Stimulated activated naive CD8-positive, alpha-beta T cell treated with anti-CD3 and anti-CD28 coated beads, Interleukin-15, amount 100 ng/mL, for 72 hours (primary cell): ENCODE results near the gene CEMIP.

ENCODE experiments used
- ATAC-seq: fragments of 150-1000 bp; cut with Tn5 transposase; 2 replicates; pipeline ENCODE4 v1.10.0; 2021; ENCODE audit warnings: mild to moderate bottlenecking, moderate library complexity
- DNase-seq, 2 donors: peaks; one replicate each; pipeline ENCODE4 v3.0.0; 2021 to 2022
- H3K27ac Mint-ChIP-seq, 2 donors: one replicate each; pipeline ENCODE4 v1.8.0; 2022; ENCODE audit warnings: mild to moderate bottlenecking in 2 of 2, mixed read lengths in 2 of 2, moderate library complexity in 2 of 2
- H3K27me3 Mint-ChIP-seq: one replicate; pipeline ENCODE4 v1.8.0; 2022; ENCODE audit warnings: mixed read lengths
- H3K4me1 Mint-ChIP-seq: one replicate; pipeline ENCODE4 v1.8.0; 2022; ENCODE audit warnings: mild to moderate bottlenecking, mixed read lengths
- H3K4me3 Mint-ChIP-seq, 2 donors: one replicate each; pipeline ENCODE4 v1.8.0; 2022; ENCODE audit warnings: mild to moderate bottlenecking in 2 of 2, mixed read lengths in 2 of 2, moderate library complexity in 1 of 2
- H3K9me3 Mint-ChIP-seq, 2 donors: one replicate each; pipeline ENCODE4 v1.8.0; 2022; ENCODE audit warnings: mixed read lengths in 2 of 2

Gene CEMIP

DNA sequence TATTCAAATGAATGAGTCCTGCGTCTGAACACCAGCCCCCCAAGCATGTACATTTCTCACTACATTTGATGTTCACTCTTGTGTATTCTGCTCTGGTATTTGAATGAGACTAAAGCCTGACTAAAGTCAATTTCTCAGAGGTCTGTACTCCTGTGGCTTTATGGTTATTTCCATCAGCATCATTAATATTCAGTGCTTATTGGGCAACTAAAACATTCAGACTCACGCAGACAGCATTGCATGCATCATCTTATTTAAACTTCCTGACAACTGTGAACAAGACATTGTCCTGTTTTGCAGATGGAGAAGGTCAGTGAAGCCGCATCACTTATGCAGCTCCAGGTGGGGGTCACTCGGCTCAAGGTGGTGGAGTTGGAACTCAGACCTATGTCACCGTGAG lies 11.1 kb downstream of the CEMIP start:
- Mint-ChIP-seq H3K27ac (no peak overlapping the region), H3K4me1 (no peaks in the 10 kb centered on the region), H3K4me3 (no peak overlapping the region), H3K27me3 (peaks cover 40% of the 10 kb centered on the region), H3K9me3 (no peaks in the 10 kb centered on the region)
- DNase-seq (no peak), ATAC-seq (no peak)

DNA sequence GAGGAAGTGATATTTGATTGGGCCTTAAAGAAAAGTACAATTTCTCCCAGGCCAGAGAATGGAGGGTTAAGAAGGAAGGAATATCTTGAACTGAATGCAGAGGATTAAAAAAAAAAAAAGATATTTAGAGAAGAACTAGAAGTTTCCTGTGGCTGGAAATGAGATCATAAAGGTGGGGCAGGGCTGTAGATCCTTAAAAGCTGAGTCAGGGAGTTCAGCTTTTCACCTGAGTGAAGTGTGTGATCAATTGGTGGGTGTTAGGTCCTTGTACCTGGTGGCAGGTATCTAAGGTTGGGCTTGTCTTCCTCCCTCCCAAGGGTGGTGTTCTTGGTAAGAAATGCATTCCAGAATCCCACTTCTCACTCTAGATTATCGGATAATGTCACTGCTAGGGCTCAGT lies 11.8 kb downstream of the CEMIP start:
- no peak for ATAC-seq
- Mint-ChIP-seq H3K27ac (no peak overlapping the region), H3K4me1 (no peaks in the 10 kb centered on the region), H3K27me3 (peaks cover 44% of the 10 kb centered on the region), H3K9me3 (no peaks in the 10 kb centered on the region), H3K4me3 (no peak overlapping the region)
- no peak for DNase-seq

DNA sequence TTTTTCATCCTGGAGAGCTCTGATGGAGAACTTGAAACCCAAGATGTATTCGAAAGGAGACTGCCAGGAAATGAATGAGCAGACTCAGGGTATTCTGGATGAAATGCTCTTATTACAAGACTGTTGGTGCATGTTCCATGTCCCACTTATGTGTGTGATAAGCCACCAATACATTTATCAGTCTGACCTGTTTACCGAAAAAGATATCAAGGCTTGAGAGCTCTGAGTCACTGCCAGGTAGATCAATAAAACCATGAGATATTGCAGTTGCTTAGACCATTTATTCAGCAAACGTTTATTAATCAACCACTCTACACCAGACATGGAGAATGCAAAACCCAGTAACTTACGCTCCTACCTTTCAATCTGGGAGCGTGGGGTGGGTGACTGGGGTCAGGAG lies 17.2 kb downstream of the CEMIP start:
- Mint-ChIP-seq H3K4me3 (no peak overlapping the region), H3K4me1 (no peaks in the 10 kb centered on the region), H3K9me3 (peaks cover 0 to 8% of the 10 kb centered on the region in 2 donors), H3K27ac (no peak overlapping the region), H3K27me3 (peaks cover 22% of the 10 kb centered on the region)
- no peak for ATAC-seq
- no peak for DNase-seq

DNA sequence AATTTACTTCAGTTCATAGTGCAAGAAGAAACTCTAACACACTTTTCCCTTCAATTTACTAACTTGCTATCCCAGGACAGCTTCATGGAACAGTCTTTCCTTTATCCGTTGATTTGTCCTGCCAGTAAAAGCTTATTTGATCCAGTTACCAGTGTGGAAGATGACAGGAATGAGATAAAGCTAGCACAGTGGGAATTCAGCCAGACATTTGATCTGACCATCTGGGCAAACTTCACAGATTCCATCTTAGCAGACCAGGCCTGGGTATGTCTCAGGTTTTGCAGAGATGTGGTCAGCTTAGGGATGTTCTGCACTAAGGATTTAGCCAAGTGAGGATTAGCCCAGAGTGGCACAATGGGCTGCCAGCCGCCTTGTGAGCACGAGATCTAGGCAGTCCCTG lies 19.7 kb downstream of the CEMIP start:
- H3K9me3 Mint-ChIP-seq = peaks cover 0 to 9% of the 10 kb centered on the region in 2 donors
- peaks cover 15% of the 10 kb centered on the region for H3K27me3 Mint-ChIP-seq
- H3K27ac Mint-ChIP-seq = no peak overlapping the region
- no peak for ATAC-seq
- H3K4me3 Mint-ChIP-seq = no peak overlapping the region
- H3K4me1 Mint-ChIP-seq = peaks cover 6% of the 10 kb centered on the region
- no peak for DNase-seq

DNA sequence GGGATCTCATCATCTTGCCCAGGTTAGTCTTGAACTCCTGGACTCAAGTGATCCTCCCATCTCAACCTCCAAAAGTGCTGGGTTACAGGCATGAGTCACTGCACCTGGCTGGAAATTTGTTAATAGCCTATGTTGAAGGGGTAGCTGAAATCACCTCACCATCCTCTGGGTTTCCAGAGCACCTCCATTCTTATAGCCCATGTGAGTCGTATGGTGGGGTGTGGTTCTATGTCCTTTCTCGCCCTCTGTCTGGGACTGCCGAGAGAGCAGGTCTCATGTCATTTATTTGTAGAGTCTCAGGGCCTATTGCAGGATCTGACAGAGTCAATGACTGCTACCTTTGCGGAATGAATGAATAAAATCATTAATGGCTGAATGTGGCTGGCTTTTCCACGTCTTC lies 20.9 kb downstream of the CEMIP start:
- Mint-ChIP-seq H3K9me3 (peaks cover 0 to 9% of the 10 kb centered on the region in 2 donors), H3K4me3 (no peak overlapping the region), H3K27ac (no peak overlapping the region), H3K4me1 (peaks cover 17% of the 10 kb centered on the region), H3K27me3 (peaks cover 6% of the 10 kb centered on the region)
- ATAC-seq = no peak
- DNase-seq = no peak

DNA sequence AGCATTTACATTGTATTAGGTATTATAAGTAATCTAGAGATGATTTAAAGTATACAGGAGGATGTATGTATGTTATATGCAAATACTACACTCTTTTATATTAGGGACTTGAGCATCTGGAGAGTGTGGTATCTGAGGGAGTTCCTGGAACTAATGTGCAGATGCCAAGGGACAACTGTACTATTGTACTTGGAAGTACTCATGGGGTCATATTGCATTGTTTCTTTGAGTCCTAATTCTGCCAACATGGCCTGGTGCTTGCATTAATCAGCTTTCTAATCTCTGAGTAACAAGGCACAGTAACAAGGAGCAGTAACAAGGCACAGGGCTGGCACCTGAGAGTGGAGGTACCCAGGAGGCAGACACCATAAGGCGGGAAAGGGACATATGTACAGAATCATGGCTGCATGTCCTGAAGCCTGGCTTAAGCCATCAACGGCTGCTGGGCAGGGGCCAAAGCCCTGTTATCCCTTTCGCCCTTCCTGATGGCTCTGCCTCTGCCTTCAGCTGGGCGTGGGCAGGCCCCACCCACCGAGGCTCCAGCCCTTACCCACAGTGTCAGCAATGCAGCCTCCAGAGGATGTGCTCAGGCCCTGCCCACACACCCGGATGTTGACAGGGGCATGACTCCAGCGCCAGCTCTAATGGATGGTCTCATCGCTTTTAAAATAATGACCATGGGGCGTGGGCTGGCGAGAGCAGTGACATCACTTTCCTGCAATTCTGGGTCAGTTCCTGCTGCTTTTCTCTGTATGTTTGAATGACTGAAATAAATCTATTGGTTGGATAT lies 22.9 kb downstream of the CEMIP start:
- Mint-ChIP-seq H3K4me1 (peaks cover 20% of the 10 kb centered on the region), H3K9me3 (peaks cover 0 to 9% of the 10 kb centered on the region in 2 donors), H3K27me3 (no peaks in the 10 kb centered on the region), H3K27ac (no peak overlapping the region), H3K4me3 (no peak overlapping the region)
- DNase-seq = no peak
- ATAC-seq = no peak

DNA sequence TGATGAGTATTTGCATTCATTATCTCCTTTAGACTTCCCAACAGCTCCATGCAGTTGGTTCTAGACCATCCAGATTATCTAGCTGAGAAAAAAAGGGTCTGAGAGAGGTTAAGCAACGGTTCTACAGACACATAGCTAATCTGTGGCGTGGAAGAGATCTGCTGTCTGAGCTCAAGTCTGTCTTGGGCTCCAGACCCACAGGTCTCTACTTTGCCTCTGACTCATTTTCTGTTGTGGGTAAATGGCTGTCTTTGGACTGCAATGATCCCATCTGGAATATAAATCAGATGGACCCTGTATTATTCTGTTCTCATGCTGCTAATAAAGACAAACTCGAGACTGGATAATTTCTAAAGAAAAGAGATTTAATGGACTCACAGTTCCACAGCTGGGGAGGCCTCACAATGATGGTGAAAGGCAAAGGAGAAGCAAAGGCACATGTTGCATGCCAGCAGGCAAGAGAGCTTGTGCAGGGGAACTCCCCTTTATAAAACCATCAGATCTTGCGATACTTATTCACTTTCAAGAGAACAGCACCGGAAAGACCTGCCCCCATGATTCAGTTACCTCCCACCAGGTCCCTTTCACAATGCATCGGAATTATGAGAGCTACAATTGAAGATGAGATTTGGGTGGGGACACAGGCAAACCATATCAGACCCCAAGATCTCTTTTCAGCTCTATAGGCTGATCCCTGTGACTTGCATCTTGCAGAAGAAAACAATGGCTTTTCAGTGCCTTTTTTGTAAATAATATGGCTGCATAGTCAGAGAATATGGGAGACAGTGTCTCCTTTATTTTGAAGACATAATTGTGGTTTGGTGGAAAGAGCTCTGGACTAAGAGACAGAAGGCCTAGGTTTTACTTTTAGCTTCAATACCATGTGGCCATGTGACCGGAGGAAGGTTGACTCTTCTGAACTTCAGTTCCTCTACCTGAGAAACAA lies 24.7 kb downstream of the CEMIP start:
- Mint-ChIP-seq H3K9me3 (peaks cover 0 to 9% of the 10 kb centered on the region in 2 donors), H3K27me3 (no peaks in the 10 kb centered on the region), H3K27ac (peak overlapping the region in 1 of 2 donors; percentile 31), H3K4me3 (no peak overlapping the region), H3K4me1 (peaks cover 20% of the 10 kb centered on the region)
- ATAC-seq (peak; percentile 79), DNase-seq (peak; percentile 15 to 22)

DNA sequence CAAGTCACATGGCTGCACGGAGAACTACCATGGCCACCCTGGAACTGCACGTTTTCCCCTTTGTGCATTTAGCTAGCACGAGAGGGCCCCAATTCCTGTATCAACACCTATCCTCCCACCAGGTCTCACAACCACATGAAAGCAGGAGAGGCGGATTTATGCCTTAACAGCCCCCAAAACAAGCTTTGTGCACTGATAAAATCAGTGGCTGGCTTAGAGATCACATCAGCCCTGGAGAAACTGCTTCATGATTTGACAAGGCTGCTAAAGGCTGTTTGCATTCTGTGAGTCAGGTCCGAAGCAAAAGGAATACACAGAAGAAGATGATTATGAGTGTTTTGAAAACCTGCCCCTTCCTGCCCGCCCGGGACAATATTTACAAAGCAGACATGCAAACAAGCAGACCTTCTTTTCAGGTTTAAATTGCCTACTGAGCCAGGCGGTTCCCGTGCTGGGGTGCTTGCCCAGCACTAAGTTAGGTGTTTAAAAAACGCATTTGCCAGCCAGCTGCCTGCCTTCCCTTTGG lies 25.9 kb downstream of the CEMIP start:
- DNase-seq (peak in 1 of 2 donors; percentile 10), ATAC-seq (no peak)
- H3K9me3 Mint-ChIP-seq = peaks cover 0 to 9% of the 10 kb centered on the region in 2 donors
- H3K27me3 Mint-ChIP-seq = no peaks in the 10 kb centered on the region
- peak overlapping the region in 1 of 2 donors; percentile 18 for H3K4me3 Mint-ChIP-seq
- H3K4me1 Mint-ChIP-seq = peaks cover 20% of the 10 kb centered on the region
- no peak overlapping the region for H3K27ac Mint-ChIP-seq

DNA sequence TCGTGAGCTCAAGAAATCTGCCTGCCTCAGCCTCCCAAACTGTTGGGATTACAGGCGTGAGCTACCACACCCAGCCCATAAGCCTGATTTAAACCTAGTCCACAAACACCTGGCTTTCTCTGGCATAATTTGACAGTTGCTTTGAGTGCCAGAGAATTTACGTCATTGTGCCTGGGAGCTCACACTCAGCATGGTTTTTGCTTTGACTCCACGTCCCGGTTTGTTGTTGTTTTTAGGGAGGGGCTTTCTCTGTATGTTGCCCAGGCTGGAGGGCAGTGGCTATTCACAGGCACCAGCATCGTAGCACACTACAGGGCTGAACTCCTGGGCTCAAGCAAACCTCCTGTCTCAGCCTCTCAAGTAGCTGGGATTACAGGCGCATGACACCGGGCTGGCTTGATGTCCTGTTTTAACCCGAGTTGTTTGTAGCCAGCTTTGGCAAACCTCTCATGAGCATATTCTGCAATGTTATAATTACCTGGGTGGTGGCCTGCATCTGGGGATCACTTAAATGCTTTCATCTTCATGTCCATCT lies 32.7 kb downstream of the CEMIP start:
- peaks cover 8% of the 10 kb centered on the region for H3K27me3 Mint-ChIP-seq
- no peak for DNase-seq

DNA sequence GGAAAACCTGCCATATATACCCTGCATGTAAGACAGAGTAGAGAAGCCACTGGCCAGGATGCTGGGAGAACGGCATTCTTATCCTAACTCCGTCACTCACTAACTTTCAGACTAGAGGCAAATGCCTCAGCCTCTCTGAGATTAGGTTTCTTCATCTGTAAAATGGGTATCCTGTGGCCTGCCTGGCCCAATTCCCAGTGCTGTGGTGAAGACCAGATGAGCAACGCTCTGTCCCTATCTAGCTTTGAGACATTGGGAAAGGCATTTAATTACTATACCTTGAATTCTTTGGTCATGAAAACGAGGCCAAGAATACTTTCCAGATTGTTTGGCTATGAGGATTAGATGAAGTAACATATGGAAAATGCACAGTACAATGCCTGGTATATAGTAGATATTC lies 35.9 kb downstream of the CEMIP start:
- no peak for ATAC-seq
- no peak for DNase-seq

More for the DNA sequence above, 32.7 kb downstream of the CEMIP start:
- Mint-ChIP-seq H3K9me3 (no peaks in the 10 kb centered on the region), H3K27ac (no peak overlapping the region), H3K4me1 (no peaks in the 10 kb centered on the region), H3K4me3 (no peak overlapping the region)
- no peak for ATAC-seq

DNA sequence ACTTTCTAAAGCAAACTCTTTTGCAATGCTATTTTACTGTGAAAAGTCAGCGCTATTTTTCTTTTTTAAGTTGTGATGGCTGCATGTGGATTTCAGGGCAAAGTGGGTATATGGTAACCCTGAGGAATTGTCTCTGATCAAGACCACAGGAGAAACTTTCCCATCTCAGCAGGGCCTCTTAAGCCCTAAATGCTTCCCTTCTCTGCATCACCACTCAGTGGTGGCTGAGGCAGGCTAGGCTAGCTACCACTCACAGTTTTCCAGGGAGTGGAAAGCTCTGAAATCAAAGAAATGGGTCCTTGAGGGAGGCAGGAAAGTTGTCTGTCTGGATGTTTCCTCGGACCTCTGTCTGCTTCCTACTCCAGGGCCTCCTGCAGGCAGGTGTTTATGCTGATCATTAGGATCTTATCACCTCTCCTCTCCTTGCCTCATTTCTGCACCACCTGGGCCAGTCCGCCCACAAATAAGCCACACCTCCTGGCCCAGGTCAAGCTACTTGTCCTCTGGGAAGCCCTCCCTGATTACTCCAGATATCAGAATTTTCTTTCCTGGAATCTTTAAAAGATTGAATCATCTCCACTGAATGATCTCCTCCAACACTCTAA lies 37.0 kb downstream of the CEMIP start:
- Mint-ChIP-seq H3K27me3 (peaks cover 22% of the 10 kb centered on the region), H3K9me3 (peaks cover 0 to 2% of the 10 kb centered on the region in 2 donors), H3K27ac (no peak overlapping the region), H3K4me1 (no peaks in the 10 kb centered on the region), H3K4me3 (no peak overlapping the region)
- DNase-seq = no peak
- ATAC-seq = no peak

More for the DNA sequence above, 35.9 kb downstream of the CEMIP start:
- Mint-ChIP-seq H3K4me3 (no peak overlapping the region), H3K27me3 (peaks cover 22% of the 10 kb centered on the region), H3K4me1 (no peaks in the 10 kb centered on the region), H3K9me3 (no peaks in the 10 kb centered on the region), H3K27ac (no peak overlapping the region)

DNA sequence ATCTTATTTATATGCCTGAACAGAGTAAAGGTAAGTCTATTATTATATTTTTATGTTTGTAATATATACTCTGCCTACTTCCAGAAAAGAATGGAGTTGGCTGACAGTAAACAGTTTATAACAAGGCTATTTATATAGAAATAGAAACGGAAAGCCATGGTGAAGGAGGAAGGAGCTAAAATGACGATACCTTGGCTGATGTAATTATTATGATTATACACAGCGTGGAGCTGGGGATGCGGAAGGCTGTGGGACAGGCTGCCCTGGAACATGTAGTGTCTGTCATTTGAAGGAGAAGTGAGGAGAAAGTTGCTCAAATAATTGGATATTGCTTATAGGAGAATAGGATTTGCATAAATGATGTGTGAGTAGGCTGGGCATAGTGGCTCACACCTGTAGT lies 37.8 kb downstream of the CEMIP start:
- H3K9me3 Mint-ChIP-seq = peaks cover 0 to 5% of the 10 kb centered on the region in 2 donors
- no peak overlapping the region for H3K27ac Mint-ChIP-seq
- no peak overlapping the region for H3K4me3 Mint-ChIP-seq
- DNase-seq (no peak), ATAC-seq (no peak)
- H3K4me1 Mint-ChIP-seq = no peaks in the 10 kb centered on the region
- H3K27me3 Mint-ChIP-seq = peaks cover 22% of the 10 kb centered on the region

DNA sequence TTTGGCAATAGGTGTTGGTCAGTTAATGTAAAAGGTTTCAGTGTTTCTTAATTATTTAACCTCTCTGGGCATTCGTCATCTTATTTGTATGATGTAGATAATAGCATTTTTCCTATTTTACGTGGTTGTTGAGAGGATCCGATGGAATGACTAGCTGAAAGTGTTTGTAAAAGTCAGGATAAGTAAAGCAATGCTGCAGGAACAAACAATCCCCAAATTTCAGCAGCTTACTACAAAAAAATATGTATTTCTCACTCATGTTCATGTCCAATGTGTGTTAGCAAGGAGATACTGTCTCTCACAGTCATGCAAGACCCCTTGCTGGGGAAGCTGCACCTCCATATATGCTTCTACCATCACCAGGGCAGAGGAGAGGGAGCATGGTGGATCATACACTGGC lies 38.7 kb downstream of the CEMIP start:
- DNase-seq = no peak
- Mint-ChIP-seq H3K4me1 (no peaks in the 10 kb centered on the region), H3K27ac (no peak overlapping the region), H3K9me3 (peaks cover 0 to 5% of the 10 kb centered on the region in 2 donors), H3K27me3 (peaks cover 22% of the 10 kb centered on the region), H3K4me3 (no peak overlapping the region)
- no peak for ATAC-seq

DNA sequence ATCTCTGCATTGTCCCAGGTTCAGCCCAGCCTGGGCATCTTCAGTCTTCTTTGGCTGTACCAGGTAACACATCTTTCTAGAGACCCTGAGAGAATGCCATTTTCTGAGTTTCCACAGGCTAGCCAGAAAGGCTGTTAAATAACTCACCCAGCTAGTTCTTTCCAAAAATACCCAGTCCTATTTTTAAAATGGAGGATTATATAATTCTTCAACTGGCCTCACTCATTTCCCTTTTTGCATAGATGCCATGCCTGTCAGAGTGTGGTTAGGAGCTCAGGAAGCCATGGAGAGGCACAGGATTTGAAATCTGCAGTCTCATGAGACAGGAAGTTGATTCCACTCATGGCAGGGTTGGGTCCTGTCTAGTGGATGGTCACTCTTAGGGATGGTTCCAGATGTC lies 39.8 kb downstream of the CEMIP start:
- no peak overlapping the region for H3K4me3 Mint-ChIP-seq
- DNase-seq = no peak
- peaks cover 0 to 5% of the 10 kb centered on the region in 2 donors for H3K9me3 Mint-ChIP-seq
- H3K27me3 Mint-ChIP-seq = peaks cover 22% of the 10 kb centered on the region
- no peak for ATAC-seq
- no peaks in the 10 kb centered on the region for H3K4me1 Mint-ChIP-seq
- no peak overlapping the region for H3K27ac Mint-ChIP-seq

DNA sequence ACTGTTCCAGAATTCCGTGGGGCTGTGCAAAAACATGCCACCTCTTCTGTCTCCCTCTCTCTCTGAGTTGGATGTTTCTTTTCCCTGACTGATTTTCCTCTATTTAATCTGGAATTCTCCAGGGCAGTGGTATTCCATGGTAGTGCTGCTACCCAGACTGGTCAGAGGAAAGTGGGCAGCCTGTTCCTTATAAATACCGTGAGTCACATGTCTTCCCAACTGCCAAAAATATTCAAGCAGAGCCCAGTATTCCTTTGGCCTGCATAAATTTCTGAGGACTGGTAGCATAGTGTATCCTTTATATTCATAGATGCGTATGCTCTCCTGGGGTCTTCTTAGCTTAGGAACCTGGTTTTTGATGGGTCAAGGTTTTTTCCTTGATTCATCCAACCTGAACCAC lies 40.9 kb downstream of the CEMIP start:
- Mint-ChIP-seq H3K27ac (no peak overlapping the region), H3K9me3 (peaks cover 0 to 5% of the 10 kb centered on the region in 2 donors), H3K27me3 (peaks cover 22% of the 10 kb centered on the region), H3K4me1 (no peaks in the 10 kb centered on the region), H3K4me3 (no peak overlapping the region)
- DNase-seq (no peak), ATAC-seq (no peak)
